Measurements from ENCODE around the gene CTRB1.
A peak's percentile ranks its signal among the peaks of the same experiment; 100 is the strongest.
"Not testable (repeated sequence)": the region's sequence is repeated elsewhere in the genome, so short reads cannot be mapped to it uniquely, and the experiment has no call there.

CTRB1 gene

GRCh38 chr16:75242436-75243078 is 23.8 kb downstream of the CTRB1 start:
- DNase-seq, result not testable (repeated sequence)

- no peak for DNase-seq
These were observed 25.0 kb downstream of the CTRB1 start for GRCh38 chr16:75243667-75244224.

- DNase-seq, result no peak
These were observed 25.5 kb downstream of the CTRB1 start for GRCh38 chr16:75244225-75244809.

GRCh38 chr16:75244844-75245758 is 26.3 kb downstream of the CTRB1 start:
- no peak for DNase-seq

GRCh38 chr16:75246504-75247205 is 27.9 kb downstream of the CTRB1 start:
- DNase-seq, result no peak

GRCh38 chr16:75247249-75247648 is 28.5 kb downstream of the CTRB1 start:
- no peak for DNase-seq

- peak; percentile 49 for DNase-seq
These were observed 29.4 kb downstream of the CTRB1 start for GRCh38 chr16:75248142-75248535.

- DNase-seq, result no peak
These were observed 30.0 kb downstream of the CTRB1 start for GRCh38 chr16:75248536-75249380.

- DNase-seq, result no peak
These were observed 30.7 kb downstream of the CTRB1 start for GRCh38 chr16:75249441-75249840.

- DNase-seq, result no peak
These were observed 31.5 kb downstream of the CTRB1 start for GRCh38 chr16:75250089-75250808.

GRCh38 chr16:75250809-75251279 is 32.1 kb downstream of the CTRB1 start:
- DNase-seq, result no peak

- DNase-seq, result peak; percentile 69
These were observed 32.7 kb downstream of the CTRB1 start, which contains the start of gene BCAR1 for GRCh38 chr16:75251280-75252048. Gene BCAR1 (minus strand): TSS chr16:75251624. CDS start chr16:75251482, 142 bp downstream.

- DNase-seq, result no peak
These were observed 33.5 kb downstream of the CTRB1 start for GRCh38 chr16:75252049-75252864.

GRCh38 chr16:75252946-75253911 is 34.4 kb downstream of the CTRB1 start:
- DNase-seq, result no peak

GRCh38 chr16:75254359-75254837 is 35.6 kb downstream of the CTRB1 start:
- DNase-seq, result no peak

GRCh38 chr16:75256059-75256571 is 37.3 kb downstream of the CTRB1 start:
- DNase-seq, result no peak

GRCh38 chr16:75256696-75257343 is 38.0 kb downstream of the CTRB1 start:
- DNase-seq, result no peak

Measured in hematopoietic multipotent progenitor cell treated with erythropoietin and hydrocortisone succinate and interleukin-3 and kit ligand, for 8 days (in vitro differentiated cells).